MCF 10A (cell line): Measurements from ENCODE around the gene TPK1. TPM values are rescaled to one million over a fixed set of nuclear protein-coding genes. Genes with fewer than 3 reads are reported as not detected.

ENCODE experiments used
- BruUV-seq: library from RNA; stranded (reverse); fragments of 400-500 nt; replicated peaks from 2 replicates; lab custom pipeline; 2021; lab: Mats Ljungman, UMichigan
- CTCF ChIA-PET: fragments of 300-600 bp; sonication (Branson Sonifier 250); formaldehyde crosslinking; extraction: SDS; loops from one replicate; lab custom pipeline; 2021; ENCODE audit warnings: antibody characterized with exemption, inconsistent platforms; lab: Yijun Ruan, JAX
- POLR2A ChIA-PET: fragments of 300-600, 350-650 bp; sonication (Branson Sonifier 250); formaldehyde crosslinking; extraction: SDS; loops from one replicate; lab custom pipeline; 2020; ENCODE audit warnings: antibody characterized with exemption, inconsistent platforms; lab: Yijun Ruan, JAX
- DNase-seq: peaks from one replicate; pipeline ENCODE4 v3.0.0-alpha.2; 2018; ENCODE audit not compliant: unreplicated experiment
- H3K27ac Mint-ChIP-seq: one replicate; pipeline ENCODE4 v1.8.0; 2022; ENCODE audit warnings: mild to moderate bottlenecking, low read depth, mixed read lengths; ENCODE audit not compliant: unreplicated experiment
- H3K27me3 Mint-ChIP-seq: one replicate; pipeline ENCODE4 v1.8.0; 2022; ENCODE audit warnings: mixed read lengths; ENCODE audit not compliant: insufficient read depth, unreplicated experiment
- H3K36me3 Mint-ChIP-seq: one replicate; pipeline ENCODE4 v1.8.0; 2022; ENCODE audit warnings: mild to moderate bottlenecking, moderate library complexity, mixed read lengths; ENCODE audit not compliant: insufficient read depth, unreplicated experiment
- H3K4me1 Mint-ChIP-seq: one replicate; pipeline ENCODE4 v1.8.0; 2022; ENCODE audit warnings: mixed read lengths; ENCODE audit not compliant: insufficient read depth, unreplicated experiment
- H3K4me3 Mint-ChIP-seq: one replicate; pipeline ENCODE4 v1.8.0; 2022; ENCODE audit warnings: mild to moderate bottlenecking, moderate library complexity, mixed read lengths; ENCODE audit not compliant: unreplicated experiment
- H3K9me3 Mint-ChIP-seq: one replicate; pipeline ENCODE4 v1.8.0; 2022; ENCODE audit warnings: mixed read lengths; ENCODE audit not compliant: unreplicated experiment
- intact Hi-C: fragments of 100-400 bp; cut with micrococcal nuclease; formaldehyde crosslinking; loops from 2 replicates; pipeline ENCODE4 v1.14.1; 2022
- total RNA-seq: library from RNA; stranded (reverse); gene quantifications from 2 replicates; pipeline ENCODE4 v1.2.3, GENCODE V29; 2022
- TF ChIP-seq, protein P1 (sequence below): fragments of 200-600 bp; IDR thresholded peaks from one replicate; pipeline ENCODE4 v1.8.0; 2022; ENCODE audit warnings: antibody characterized with exemption, mild to moderate bottlenecking; ENCODE audit not compliant: unreplicated experiment

The TPK1 gene
- total RNA-seq, 1 experiment from 2014 or later = 8.8 TPM

DNA sequence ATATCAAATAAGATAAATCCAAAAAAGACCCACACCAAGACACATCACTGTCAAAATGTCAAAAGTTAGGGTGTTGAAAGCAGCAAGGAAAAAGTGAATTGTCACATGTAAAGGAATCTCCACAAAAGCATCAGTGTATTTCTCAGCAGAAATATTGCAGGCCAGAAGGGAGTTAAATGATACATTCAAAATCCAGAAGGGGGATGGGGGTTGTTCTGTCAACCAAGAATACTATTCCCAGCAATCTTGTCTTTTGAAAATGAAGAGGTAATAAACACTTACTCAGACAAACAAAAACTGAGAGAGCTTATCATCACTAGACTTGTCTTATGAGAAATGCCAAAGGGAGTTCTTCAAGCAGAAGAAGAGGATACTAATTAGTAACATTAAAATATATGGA, 241.3 kb downstream of the TPK1 start:
- no TSS peak for BruUV-seq
- TF ChIP-seq, protein P1, sequence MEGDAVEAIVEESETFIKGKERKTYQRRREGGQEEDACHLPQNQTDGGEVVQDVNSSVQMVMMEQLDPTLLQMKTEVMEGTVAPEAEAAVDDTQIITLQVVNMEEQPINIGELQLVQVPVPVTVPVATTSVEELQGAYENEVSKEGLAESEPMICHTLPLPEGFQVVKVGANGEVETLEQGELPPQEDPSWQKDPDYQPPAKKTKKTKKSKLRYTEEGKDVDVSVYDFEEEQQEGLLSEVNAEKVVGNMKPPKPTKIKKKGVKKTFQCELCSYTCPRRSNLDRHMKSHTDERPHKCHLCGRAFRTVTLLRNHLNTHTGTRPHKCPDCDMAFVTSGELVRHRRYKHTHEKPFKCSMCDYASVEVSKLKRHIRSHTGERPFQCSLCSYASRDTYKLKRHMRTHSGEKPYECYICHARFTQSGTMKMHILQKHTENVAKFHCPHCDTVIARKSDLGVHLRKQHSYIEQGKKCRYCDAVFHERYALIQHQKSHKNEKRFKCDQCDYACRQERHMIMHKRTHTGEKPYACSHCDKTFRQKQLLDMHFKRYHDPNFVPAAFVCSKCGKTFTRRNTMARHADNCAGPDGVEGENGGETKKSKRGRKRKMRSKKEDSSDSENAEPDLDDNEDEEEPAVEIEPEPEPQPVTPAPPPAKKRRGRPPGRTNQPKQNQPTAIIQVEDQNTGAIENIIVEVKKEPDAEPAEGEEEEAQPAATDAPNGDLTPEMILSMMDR = no peak
- H3K36me3 Mint-ChIP-seq = no peaks in the 10 kb centered on the region
- H3K27ac Mint-ChIP-seq = no peak overlapping the region
- H3K9me3 Mint-ChIP-seq = peaks cover 23% of the 10 kb centered on the region
- no peak overlapping the region for H3K4me3 Mint-ChIP-seq
- intact Hi-C loops = no loop called here
- DNase-seq = no peak
- CTCF ChIA-PET = no interaction called here
- no peaks in the 10 kb centered on the region for H3K4me1 Mint-ChIP-seq
- POLR2A ChIA-PET = no interaction called here
- H3K27me3 Mint-ChIP-seq = no peaks in the 10 kb centered on the region

DNA sequence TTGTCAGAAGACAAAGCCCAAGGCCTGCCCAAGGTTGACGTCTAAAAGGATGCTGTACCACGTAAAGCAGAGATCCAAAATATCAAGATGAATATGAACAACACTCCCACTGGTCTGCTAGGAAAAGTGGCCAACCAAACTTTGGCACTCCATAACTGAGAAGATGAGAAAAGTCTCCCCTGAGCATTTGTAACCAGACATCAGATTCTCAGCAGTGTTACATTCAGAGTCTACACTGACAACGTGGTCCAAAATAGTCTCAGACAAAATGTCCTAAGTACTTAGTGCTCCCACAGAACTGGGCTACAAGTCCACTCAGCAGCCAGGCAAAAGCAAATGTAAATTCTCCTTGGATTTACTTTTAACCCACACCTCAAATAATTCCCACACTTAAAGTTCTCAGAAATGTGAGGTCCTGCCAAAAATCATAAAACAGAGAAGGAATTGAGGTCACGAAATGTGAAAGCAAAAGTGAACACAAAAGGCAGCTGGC, 247.2 kb downstream of the TPK1 start:
- H3K27me3 Mint-ChIP-seq = no peaks in the 10 kb centered on the region
- no peak overlapping the region for H3K27ac Mint-ChIP-seq
- intact Hi-C loops = no loop called here
- no peak for DNase-seq
- ChIA-PET POLR2A (no interaction called here), CTCF (no interaction called here)
- TF ChIP-seq, protein P1 = no peak
- H3K36me3 Mint-ChIP-seq = no peaks in the 10 kb centered on the region
- no peaks in the 10 kb centered on the region for H3K4me1 Mint-ChIP-seq
- H3K4me3 Mint-ChIP-seq = no peak overlapping the region
- no peaks in the 10 kb centered on the region for H3K9me3 Mint-ChIP-seq
- BruUV-seq = no TSS peak

DNA sequence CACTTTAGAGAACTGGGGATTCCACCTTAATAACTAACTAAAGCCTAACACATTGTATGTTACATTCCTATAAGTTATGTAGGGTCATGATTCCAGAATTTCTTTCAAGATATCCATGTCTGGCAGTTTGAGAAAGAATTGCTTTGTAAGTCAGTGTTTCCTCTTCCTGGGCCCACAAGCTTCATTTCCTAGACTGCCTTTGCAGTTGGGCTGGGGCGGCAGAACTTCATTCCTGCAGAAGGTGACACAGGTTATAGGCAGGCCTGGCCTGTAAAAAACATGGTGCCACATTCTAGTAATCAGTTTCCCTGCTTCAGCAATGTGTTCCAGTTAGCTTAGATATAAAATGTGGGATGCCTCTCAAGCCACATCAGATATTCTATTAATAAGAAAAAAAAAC, 248.2 kb downstream of the TPK1 start:
- BruUV-seq = no TSS peak
- TF ChIP-seq, protein P1 = no peak
- Mint-ChIP-seq H3K27me3 (no peaks in the 10 kb centered on the region), H3K4me1 (no peaks in the 10 kb centered on the region), H3K4me3 (no peak overlapping the region), H3K27ac (no peak overlapping the region), H3K9me3 (no peaks in the 10 kb centered on the region), H3K36me3 (no peaks in the 10 kb centered on the region)
- DNase-seq = no peak
- ChIA-PET POLR2A (no interaction called here), CTCF (no interaction called here)
- intact Hi-C loops = no loop called here

DNA sequence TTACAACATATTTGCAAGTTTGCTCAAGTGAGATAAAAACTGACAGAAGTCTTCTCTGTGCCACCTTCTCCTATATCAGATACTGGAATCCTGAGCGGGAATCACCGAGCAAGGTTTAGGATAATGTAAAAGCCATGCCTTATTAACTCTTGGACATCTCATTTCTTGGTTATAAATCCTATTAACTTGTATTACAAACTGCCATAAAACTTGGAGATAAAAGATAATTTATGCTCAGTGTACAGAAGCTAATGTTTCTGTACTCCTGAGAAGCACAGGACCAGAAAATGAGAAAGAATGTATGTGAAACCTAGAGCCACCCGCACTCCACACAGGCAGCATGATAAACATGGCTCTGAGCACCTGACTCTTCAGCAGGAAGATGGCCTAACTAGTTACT, 251.1 kb downstream of the TPK1 start:
- BruUV-seq = no TSS peak
- ChIA-PET POLR2A (no interaction called here), CTCF (no interaction called here)
- Mint-ChIP-seq H3K4me1 (no peaks in the 10 kb centered on the region), H3K27me3 (no peaks in the 10 kb centered on the region), H3K4me3 (no peak overlapping the region), H3K36me3 (no peaks in the 10 kb centered on the region), H3K27ac (no peak overlapping the region), H3K9me3 (no peaks in the 10 kb centered on the region)
- no peak for DNase-seq
- TF ChIP-seq, protein P1 = no peak
- intact Hi-C loops = no loop called here
